HG03103 (cell line): ENCODE measurements around the gene CHST11.
"Not testable (repeated sequence)": the region's sequence is repeated elsewhere in the genome, so short reads cannot be mapped to it uniquely, and the experiment has no call there.

Source experiments
- ATAC-seq: cut with Tn5 transposase; IDR thresholded peaks from one replicate; pipeline ENCODE4 v1.9.1; 2021; ENCODE audit warnings: low read depth; ENCODE audit not compliant: unreplicated experiment

The CHST11 gene

GRCh38 chr12:104806194-104806593 is 349.4 kb downstream of the CHST11 start:
- not testable (repeated sequence) for ATAC-seq

GRCh38 chr12:104809251-104809650 is 352.5 kb downstream of the CHST11 start:
- no peak for ATAC-seq

- no peak for ATAC-seq
These were observed 353.1 kb downstream of the CHST11 start for GRCh38 chr12:104809706-104810385.
